Measurements from ENCODE around the gene CLIP2.

DNA sequence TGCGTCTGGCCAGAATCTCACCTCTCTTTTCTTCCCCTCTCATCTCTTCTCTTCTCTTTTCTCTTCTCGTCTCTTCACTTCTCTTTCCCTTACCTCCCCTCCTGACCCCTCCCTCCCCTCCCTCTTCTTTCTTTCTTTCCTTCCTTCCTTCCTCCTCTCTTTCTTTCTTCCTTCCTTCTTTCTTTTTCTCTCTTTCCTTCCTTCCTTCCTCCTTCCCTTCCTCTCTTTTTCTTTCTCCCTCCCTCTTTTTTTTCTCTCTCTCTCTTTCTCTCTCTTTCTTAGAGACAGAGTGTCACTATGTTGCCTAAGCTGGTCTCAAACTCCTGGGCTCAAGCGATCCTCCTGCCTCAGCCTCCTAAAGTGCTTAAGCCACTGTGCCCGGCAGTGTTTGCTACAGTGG lies 159.9 kb downstream of the CLIP2 start:
- TF ChIP-seq, protein P1, sequence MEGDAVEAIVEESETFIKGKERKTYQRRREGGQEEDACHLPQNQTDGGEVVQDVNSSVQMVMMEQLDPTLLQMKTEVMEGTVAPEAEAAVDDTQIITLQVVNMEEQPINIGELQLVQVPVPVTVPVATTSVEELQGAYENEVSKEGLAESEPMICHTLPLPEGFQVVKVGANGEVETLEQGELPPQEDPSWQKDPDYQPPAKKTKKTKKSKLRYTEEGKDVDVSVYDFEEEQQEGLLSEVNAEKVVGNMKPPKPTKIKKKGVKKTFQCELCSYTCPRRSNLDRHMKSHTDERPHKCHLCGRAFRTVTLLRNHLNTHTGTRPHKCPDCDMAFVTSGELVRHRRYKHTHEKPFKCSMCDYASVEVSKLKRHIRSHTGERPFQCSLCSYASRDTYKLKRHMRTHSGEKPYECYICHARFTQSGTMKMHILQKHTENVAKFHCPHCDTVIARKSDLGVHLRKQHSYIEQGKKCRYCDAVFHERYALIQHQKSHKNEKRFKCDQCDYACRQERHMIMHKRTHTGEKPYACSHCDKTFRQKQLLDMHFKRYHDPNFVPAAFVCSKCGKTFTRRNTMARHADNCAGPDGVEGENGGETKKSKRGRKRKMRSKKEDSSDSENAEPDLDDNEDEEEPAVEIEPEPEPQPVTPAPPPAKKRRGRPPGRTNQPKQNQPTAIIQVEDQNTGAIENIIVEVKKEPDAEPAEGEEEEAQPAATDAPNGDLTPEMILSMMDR (IDR thresholded peaks at IDR 0.05; ENCODE audit: low read length): no peak
- TF ChIP-seq EZH2phosphoT487 (IDR thresholded peaks at IDR 0.05; ENCODE audit: low read length): no peak
- no peak for TF ChIP-seq EZH2 (optimal IDR thresholded peaks at IDR 0.05; ENCODE audit: low read depth, low read length)

All from MM.1S (cell line).